ENCODE results near the gene MS4A4E.
"Not testable (repeated sequence)": the region's sequence is repeated elsewhere in the genome, so short reads cannot be mapped to it uniquely, and the experiment has no call there.

The MS4A4E gene

DNA sequence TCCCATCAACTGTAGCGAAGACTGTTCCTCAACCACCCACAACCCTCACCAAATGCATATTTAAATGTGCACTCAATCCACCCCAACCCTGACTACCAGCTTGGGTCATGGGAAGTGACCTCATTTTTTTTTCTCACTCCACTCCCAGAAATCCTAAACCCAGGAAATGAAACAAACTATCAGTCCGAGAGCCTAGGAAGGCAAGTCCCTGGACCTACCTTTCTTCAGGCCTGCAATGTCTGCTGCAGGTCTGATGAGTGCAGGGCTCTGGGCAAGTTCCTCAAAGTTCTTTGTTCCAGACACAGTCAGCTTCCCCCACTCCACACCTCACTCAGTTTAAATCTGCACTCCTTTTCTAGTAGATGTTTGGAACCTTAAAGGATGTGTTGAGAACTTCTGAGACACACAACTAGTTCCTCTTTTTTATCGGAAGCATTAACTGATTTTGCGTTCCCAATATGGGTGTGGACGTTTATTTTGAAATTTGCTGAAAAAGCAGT, at the start of gene MS4A4E:
Gene MS4A4E (minus strand): TSS at position 398 of the 500 bp plus-strand sequence. CDS start 13,082 bp downstream, outside the sequence.
- no peak for DNase-seq (ENCODE audit: low spot score)

DNA sequence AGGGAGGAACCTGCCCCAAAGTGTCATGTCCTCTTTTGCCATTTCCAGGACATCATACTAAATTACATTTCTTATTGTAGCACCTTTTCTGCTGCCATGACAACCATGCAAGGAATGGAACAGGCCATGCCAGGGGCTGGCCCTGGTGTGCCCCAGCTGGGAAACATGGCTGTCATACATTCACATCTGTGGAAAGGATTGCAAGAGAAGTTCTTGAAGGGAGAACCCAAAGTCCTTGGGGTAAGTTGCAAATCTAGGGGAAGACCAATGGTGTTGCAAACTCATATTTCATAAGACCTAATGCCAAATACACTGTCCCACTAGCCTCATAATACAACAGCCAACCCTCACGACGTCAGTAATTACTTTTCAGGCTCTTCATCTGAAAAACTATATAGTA, 49.2 kb upstream of the MS4A4E start:
- DNase-seq (ENCODE audit: low spot score): no peak

DNA sequence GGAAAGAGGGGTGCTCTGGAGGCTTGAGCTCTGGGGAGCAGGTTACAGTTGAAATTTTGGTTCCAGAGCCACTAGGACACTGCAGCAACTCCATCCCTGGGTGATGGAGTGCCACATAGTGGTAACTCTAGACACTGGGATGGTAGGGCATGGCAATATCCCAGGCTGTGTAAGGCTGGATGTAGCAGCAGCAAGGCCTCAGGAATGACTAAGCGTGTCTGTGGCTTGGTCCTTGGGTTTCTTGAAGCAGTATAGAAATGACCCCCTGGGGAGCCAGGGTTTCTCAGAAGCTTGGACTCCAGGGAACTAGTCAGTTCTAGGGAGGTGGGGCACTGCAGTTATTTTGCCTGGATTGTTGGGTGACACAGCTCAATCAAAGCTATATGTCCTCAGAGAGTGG, 45.6 kb upstream of the MS4A4E start:
- no peak for DNase-seq (ENCODE audit: low spot score)

DNA sequence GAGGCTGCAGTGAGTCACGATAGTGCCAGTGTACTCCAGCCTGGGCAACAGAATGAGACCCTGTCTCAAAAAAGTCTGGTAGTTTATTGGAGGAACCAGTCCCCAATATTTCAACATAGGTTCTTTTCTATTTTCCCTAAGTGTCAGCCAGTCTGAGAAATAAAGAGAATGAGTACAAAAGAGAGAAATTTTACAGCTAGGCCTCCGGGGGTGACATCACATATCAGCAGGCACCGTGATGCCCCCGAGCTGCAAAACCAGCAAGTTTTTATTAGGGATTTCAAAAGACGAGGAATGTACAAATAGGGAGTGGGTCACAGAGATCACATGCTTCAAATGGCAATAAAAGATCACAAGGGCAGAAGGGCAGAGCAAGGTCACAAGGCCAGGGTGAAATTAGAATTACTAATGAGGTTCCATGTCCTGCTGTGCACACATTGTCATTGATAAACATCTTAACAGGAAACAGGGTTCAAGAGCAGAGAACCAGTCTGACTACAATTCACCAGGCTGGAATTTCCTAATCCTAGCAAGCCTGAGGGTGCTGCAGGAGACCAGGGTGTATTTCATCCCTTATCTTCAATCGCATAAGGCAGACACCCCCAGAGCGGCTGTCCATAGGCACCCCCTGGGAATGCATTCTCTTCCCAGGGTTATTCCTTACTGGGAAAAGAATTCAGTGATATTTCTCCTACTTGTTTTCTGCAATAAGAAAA, 42.6 kb upstream of the MS4A4E start:
- not testable (repeated sequence) for DNase-seq (ENCODE audit: low spot score)

DNA sequence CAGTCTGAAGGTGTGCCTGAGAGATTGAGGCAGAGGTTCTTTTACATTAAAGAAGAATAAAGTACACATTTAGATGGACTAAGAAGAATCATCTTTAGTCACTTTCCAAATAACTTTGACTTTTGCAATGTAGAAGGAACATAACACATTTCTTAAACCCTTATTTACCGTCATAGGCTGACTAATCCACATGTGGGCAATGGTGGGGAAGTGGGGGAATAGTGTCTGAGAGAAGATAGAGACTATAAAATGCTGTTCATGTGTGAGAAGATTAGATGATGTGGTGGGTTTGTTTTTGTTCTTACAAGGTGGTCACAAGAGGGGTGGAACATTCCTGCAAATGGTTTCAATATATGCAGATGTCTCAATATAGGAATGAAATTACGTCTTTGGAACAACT, 39.3 kb upstream of the MS4A4E start:
- no peak for DNase-seq (ENCODE audit: low spot score)

DNA sequence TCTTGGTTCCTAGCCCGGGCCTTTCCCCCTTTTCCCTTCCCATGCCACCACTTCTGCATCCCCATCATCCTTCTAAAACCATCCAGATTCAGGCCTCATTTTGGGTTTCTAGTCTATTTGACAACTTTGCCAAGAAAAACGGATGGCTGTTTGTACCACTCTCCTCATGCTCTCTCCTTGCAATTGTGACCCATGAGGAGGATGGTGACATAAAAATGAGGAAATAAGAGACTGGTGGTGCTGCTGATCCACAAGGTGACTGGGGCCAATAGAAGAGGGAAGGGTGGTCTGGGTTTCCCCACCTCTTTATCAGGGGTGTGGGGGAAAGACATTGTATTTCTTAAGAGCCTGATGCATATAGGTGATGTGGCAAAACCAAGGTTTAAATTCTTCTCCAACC, 38.5 kb upstream of the MS4A4E start:
- no peak for DNase-seq (ENCODE audit: low spot score)

DNA sequence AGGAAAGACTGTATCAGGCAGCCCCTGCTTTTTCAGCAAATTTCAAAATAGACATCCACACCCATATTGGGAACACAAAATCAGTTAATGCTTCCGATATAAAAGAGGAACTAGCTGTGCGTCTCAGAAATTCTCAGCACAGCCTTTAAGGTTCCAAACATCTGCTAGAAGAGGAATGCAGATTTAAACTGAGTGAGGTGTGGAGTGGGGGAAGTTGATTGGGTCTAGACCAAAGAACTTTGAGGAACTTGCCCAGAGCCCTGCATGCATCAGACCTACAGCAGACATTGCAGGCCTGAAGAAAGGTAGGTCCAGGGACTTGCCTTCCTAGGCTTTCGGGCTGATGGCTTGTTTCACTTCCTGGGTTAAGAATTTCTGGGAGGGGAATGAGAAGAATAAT, 37.5 kb upstream of the MS4A4E start, which contains the start of gene MS4A4A:
Gene MS4A4A (plus strand): TSS at position 255 of the 400 bp plus-strand sequence. CDS start 10 bp downstream, at position 265.
- no peak for DNase-seq (ENCODE audit: low spot score)

DNA sequence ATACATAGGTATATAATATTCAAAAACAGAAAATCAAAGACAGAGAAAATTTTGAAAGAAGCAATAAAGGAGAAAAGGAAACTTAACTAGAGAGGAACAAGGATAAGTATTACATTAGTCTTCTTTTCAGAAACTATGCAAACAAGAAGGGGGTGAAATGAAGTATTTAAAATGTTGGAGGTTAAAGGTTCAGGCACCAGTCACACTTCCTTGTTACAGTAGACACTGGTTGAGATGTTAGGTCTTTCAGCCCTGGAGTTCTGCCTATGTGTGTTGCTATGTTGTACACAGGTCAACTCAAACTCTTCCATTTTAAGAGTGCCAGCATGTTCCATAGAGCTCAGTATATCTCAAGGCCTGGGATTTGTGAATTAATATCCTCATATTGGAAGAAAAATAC, 31.5 kb upstream of the MS4A4E start:
- no peak for DNase-seq (ENCODE audit: low spot score)

DNA sequence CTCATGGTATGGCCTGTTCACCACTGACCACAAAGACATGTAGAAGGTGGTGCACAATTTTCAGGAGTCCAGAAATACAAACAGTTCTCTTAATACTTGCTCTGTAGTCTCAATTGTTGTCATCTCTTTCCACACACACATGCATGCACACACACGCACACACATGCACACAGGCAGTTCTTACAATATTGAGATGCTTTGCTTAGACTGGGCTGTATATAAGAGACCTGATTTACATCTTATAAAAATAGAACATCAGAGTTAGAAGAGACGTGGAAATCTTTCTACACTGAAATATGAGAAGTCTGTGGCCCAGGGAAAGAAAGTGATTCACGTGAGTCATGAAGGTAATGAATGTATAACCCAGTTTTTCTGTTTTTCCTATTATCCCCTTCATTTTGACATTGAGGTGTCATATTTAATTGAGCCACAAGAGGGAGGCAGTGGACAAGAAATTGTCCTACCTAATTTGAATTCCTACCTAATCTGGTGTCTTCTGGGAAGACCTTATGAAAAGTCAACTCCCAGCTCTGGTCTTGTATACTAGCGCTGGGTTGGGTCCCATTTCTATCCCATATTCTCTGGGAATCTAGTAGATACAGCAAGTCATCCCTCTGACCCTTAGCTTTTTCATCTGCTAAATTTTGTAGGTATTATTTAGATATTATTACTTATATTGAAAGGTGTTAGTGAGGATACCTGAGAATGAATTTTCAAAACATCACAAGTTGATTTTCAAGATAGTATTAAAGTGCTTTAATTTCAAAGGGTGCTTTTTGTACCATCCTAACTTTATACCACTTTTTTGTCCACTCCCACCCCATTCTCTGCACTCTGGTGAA, 22.7 kb upstream of the MS4A4E start:
- DNase-seq (ENCODE audit: low spot score): peak; percentile 4

DNA sequence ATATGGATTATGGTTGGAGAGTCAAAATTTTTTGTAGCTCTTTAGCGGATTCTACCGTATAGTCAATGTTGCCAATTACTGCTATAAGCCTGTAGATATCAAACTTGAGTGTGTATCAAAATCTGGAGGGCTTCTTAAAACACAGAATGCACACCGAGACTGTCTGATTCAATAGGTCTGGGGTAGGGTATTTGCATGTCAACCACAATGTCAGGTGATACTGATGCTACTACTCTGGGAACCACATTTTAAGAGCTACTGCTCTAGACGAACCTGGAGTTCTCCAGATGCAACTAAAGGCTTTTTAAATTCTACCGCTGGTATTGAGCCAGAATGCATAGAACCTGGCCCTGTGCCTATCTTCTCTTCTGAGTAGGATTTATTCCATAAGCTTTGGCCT, 21.7 kb upstream of the MS4A4E start:
- no peak for DNase-seq (ENCODE audit: low spot score)

DNA sequence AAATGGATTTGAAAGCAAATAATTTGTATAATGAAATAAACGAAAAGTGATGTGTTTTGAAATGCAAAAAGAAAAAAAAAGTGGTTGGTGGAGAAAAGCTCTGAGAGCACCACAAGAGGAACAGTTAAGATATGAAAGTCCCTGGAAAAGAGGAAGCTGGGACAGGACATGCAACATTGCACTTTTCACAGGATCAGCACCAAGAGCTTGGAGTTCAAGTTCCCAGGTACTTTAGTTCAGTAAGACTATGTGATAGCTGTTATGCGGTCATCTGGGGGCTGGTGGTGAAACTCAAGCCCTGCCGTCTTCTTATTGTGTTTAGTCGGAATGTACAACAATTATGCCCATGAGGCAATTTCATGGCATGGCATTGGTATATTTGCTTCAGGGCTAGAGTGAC, 20.5 kb upstream of the MS4A4E start:
- DNase-seq (ENCODE audit: low spot score): no peak

DNA sequence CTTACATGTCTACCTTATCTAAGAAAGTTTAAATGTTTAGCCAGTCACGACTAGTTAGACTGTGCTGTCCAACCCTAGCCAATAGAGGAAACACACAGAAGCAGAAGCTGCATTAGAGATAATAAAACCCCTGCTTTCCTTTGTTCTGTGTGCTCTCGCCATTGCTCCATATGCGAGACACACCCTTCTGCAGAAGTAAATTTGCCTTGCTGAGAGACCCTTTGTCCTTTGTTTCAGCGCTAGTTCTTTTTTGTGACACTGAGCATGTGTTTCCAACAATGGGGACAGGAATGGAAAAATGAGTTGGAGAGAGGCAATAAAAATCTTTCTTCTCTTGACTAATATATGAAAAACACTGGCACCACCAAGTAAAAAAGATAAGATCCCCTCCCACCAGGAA, 18.1 kb upstream of the MS4A4E start:
- no peak for DNase-seq (ENCODE audit: low spot score)

DNA sequence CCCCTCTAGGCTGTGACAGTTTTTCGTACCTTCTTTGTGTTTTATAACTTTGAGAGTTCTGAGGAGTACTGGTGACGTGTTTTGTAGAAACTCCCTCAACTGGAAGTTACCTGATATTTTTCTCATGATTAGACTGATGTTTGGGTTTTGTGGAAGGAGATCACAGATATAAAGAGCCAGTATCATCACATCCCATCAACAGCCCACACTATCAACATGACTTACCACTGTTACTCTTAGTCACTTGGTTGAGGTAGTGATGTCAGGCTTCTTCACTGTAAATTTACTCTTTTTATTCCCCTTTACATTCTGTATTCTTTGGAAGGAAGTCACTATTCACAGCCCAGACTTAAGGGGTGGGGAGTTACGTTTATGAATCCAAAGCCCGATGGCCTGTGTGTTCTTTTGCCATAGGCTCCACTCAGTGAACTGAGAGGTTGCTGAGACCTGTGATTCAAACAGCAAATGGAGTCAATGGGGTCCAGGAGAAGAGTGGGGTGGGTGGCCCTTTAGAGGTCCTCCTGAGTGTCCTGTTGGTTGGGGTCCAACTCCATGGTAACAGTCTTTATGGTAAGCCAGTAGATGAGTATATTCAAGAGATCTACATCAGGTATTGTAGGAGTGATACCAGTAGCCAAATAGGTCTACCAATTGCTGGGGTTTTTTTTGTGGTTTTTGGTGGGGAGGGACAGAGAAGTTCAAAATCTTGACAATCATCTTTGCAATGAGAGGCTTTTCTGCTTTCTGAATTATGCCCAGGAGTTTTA, 15.2 kb upstream of the MS4A4E start:
- no peak for DNase-seq (ENCODE audit: low spot score)

DNA sequence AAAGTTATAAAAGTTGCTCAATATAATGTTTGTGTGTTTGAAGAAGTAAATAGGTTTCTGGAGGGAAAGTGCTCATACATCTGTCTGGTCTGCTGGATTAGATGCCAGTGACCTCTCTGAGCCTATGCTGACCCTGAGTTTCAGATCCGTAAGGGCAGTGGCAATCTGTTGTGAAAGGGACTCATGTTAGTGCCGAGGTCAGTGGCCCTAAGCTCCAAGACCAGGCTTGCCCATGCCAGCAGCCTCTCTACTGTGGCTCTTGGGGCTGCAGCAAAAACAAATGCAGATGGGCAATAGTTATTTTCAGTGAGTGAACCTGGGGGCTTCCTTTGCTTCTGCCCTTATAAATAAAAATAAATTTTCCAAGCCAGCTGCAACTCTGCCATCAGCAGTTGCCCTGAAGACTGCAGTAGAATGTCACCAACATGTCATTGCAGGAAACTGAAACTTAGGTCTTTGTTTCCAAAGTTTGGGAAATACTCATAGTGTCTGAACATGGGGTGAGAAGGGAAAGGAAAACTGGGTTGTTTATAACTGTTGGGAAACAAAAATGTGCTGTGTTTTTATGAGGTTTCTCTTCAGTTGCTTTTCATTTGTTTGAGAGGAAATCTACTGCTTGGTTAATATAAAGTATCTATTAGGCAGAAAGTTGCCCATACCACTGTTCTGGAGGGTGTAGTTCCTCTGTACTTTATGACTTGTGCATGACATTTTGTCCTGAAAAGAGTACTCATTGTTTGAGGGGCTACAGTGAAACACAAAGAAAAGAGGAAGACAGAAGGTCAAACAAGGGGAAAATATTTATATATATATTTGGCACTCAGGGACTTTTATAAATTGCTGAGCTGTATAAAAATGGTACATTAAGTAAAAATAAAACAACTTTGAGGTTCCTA, 9.5 kb upstream of the MS4A4E start:
- DNase-seq (ENCODE audit: low spot score): no peak

DNA sequence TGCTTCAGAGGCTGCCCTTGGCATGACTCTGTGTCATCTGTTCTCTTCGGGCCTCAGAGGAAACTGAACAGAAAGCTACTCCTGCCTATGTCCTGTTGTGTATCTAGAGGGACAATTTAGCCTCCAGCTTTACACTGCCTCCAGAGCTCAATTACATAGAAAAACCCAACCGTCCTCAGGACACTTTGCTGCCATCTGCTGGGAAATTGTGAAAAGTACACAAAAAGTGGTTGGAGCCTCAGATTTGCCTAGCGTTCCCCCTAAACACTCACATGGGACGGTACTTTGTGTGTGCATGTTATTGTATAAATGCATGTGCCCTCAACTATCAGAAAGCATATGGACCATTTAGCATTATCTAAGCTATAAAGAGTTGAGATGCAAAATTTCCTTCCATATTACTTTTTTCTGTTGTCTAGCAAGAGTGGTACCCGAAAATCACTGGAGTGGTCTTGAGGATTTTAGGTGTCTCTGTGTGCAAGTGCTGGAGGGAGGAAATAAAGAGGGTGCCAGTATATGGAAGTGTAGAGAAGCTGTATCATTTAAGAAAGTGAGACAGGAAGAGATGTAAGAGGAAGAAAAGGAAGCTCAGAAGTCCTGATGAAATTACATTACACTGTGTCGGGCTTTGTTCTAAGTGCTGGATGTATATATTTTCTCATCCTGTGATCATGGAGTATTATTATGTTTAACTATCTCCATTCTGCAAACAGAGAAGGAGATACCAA, 8.7 kb upstream of the MS4A4E start:
- DNase-seq (ENCODE audit: low spot score): no peak

DNA sequence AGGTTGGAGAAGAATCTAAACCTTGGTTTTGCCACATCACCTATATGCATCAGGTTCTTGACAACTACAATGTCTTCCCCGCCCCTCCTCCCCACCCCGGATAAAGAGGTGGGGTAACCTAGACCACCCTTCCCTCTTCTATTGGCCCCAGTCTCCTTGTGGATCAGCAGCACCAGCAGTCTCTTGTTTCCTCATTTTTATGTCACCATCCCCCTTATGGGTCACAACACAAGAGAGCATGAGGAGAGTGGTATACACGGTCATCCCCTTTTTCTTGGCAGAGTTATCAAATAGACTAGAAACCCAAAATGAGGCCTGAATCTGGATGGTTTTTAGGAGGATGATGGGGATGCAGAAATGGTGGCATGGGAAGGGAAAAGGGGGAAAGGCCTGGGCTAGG, 1.2 kb downstream of the MS4A4E start:
- DNase-seq (ENCODE audit: low spot score): no peak

DNA sequence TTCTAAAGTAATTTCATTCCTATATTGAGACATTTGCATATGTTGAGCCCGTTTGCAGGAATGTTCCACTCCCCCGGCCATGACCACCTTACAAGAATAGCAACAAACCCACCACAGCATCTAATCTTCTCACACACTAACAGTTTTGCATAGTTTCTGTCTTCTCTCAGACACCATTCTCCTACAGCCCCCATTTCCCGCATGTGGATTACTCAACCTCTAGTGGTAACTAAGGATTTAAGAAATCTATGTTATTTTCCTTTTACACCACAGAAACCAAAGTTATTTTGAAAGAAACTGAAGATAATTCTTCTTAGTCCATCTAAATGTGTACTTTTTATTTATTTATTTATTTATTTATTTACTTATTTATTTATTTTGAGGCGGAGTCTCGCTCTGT, 2.3 kb downstream of the MS4A4E start:
- DNase-seq (ENCODE audit: low spot score): no peak

DNA sequence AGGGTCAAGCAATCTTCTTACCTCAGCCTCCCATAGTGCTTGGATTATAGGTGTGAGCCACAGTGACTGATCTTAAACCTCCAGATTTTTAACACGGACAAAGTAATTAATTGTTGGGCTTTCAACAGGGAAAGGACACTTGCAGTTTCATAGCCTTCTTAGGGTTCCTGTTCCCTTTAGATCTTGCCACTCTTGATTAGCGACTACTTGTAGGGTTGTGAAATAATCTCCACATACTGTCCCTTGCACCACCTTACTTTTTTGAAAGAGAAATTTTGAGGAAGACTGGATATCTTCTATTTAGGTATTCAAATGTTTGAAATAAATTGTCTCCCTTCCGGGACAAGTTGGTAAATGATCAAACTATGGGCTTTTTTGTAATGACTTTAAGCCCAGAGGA, 7.6 kb downstream of the MS4A4E start:
- DNase-seq (ENCODE audit: low spot score): no peak

DNA sequence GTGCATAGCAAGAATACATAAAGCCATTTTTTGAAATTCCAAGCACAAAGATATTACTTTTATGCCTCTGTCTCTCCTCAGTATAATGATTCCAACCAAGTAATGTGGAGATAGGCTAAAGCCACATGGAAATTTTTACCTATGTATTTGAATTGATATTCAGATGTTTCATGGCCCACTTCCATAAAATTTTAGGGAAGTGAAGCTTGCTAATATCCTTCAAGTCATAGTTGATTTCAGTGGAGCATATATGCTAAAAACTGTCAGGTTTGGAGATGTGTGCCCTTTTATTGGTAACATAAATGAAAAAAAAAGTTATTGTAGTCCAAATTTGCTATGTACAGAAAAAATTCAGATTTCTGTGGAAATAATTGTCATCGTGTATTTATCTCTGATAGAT, 12.3 kb downstream of the MS4A4E start:
- no peak for DNase-seq (ENCODE audit: low spot score)

DNA sequence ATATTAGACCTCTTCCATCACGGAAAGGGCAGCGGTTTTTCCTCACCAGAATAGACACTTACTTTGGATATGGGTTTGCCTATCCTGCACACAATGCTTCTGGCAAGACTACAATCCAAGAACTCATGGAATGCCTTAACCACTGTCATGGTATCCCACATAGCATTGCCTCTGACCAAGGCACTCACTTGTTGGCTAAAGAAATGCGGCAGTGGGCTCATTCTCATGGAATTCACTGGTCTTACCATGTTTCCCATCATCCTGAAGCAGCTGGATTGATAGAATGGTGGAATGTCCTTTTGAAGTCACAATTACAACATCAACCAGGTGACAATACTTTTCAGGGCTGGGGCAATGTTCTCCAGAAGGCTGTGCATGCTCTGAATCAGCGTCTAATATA, 20.8 kb downstream of the MS4A4E start:
- no peak for DNase-seq (ENCODE audit: low spot score)

DNA sequence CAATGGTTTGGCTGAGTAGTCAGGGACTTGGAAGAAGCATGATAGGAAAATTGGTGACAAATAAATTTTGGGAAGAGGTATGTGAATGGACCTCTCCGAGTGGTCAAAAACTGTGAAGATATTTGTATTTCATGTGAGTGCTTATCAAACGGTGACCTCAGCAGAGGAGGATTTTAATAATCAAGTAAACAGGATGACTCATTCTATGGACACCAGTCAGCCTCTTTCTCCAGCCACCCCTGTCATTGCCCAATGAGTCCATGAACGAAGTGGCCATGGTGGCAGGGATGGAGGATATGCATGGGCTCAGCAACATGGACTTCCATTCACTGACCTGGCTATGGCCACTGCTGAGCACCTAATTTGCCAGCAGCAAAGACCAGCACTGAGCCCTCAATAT, 21.2 kb downstream of the MS4A4E start:
- no peak for DNase-seq (ENCODE audit: low spot score)

Data from hepatic stellate cell (primary cell).